BJ (cell line): ENCODE results near the gene RAB40C. TPM values are rescaled to one million over a fixed set of nuclear protein-coding genes. Genes with fewer than 3 reads are reported as not detected.

Source experiments
- CTCF ChIA-PET: fragments of 350-600 bp; formaldehyde crosslinking; extraction: SDS; loops from one replicate; lab custom pipeline; 2021; ENCODE audit warnings: antibody characterized with exemption, inconsistent platforms; lab: Yijun Ruan, JAX
- POLR2A ChIA-PET: fragments of 300-600 bp; sonication (Branson Sonifier 250); formaldehyde crosslinking; extraction: SDS; loops from one replicate; lab custom pipeline; 2021; ENCODE audit warnings: antibody characterized with exemption; lab: Charles Lee
- DNase-seq: peaks from one replicate; pipeline ENCODE4 v3.0.0-alpha.2; 2011; ENCODE audit warnings: low read depth
- H3K27me3 ChIP-seq: 2 replicates; pipeline ENCODE4 v1.6.0; 2011; ENCODE audit warnings: low read length; ENCODE audit not compliant: control insufficient read depth, insufficient read depth
- H3K36me3 ChIP-seq: 2 replicates; pipeline ENCODE4 v1.5.1; 2011; ENCODE audit warnings: low read length; ENCODE audit not compliant: control insufficient read depth, insufficient read depth
- H3K4me3 ChIP-seq: 2 replicates; pipeline ENCODE4 v1.5.1; 2011; ENCODE audit warnings: low read depth, mild to moderate bottlenecking, control low read depth, low read length
- CTCF ChIP-seq: IDR thresholded peaks from 2 replicates; pipeline ENCODE4 v1.5.1; 2011; ENCODE audit warnings: low read depth, mild to moderate bottlenecking, control low read depth, inconsistent platforms, low read length, moderate library complexity; ENCODE audit not compliant: insufficient read depth
- polyA plus RNA-seq: library from polyadenylated mRNA; depleted of rRNA; stranded (reverse); fragments of >200 nt; gene quantifications from 2 replicates; pipeline ENCODE4 v1.2.3, GENCODE V29; 2011

Gene RAB40C
- polyA plus RNA-seq, 1 experiment: 7.6 TPM

GRCh38 chr16:641326-642188 is 51.7 kb downstream of the RAB40C start, which contains the start of gene MCRIP2:
MCRIP2 (plus strand) TSS chr16:641828; CDS start chr16:641992, 164 bp downstream.
- Histone ChIP-seq H3K27me3 (no peaks in the 10 kb centered on the region), H3K36me3 (peaks cover under 1% of the 10 kb centered on the region), H3K4me3 (peak within 1 kb of the TSS; percentile 59)
- no peak for TF ChIP-seq CTCF
- ChIA-PET CTCF (interaction anchor here (1.1 kb wide), 1 partner anchor 19 kb away, joined by 3 read pairs; no protein-coding TSS in a partner anchor), POLR2A (no interaction called here)
- DNase-seq: no peak

GRCh38 chr16:642189-643049 is 52.6 kb downstream of the RAB40C start:
- H3K27me3 ChIP-seq: no peaks in the 10 kb centered on the region
- ChIA-PET POLR2A (no interaction called here), CTCF (interaction anchor here (1.1 kb wide), 1 partner anchor 18 kb away, joined by 3 read pairs; no protein-coding TSS in a partner anchor)
- DNase-seq: no peak
- no peak for TF ChIP-seq CTCF
- H3K4me3 ChIP-seq: peak overlapping the region; percentile 59
- peaks cover 3% of the 10 kb centered on the region for H3K36me3 ChIP-seq

GRCh38 chr16:643050-643368 is 53.1 kb downstream of the RAB40C start:
- POLR2A ChIA-PET: no interaction called here
- H3K36me3 ChIP-seq: peaks cover 3% of the 10 kb centered on the region
- no peaks in the 10 kb centered on the region for H3K27me3 ChIP-seq
- peak overlapping the region; percentile 59 for H3K4me3 ChIP-seq
- TF ChIP-seq CTCF: no peak
- CTCF ChIA-PET: no interaction called here
- DNase-seq: no peak

- CTCF ChIA-PET: no interaction called here
- TF ChIP-seq CTCF: no peak
- DNase-seq: no peak
- H3K4me3 ChIP-seq: no peak overlapping the region
- POLR2A ChIA-PET: interaction anchor here (0.7 kb wide), 1 partner anchor 9 kb away, joined by 3 read pairs; no protein-coding TSS in a partner anchor
- no peaks in the 10 kb centered on the region for H3K27me3 ChIP-seq
- H3K36me3 ChIP-seq: peaks cover 3% of the 10 kb centered on the region
Measured at GRCh38 chr16:644556-644955, 54.7 kb downstream of the RAB40C start.
